ENCODE results near the gene ABCG2. TPM values are rescaled to one million over a fixed set of nuclear protein-coding genes. Genes with fewer than 3 reads are reported as not detected.

The ABCG2 gene
- total RNA-seq, 1 experiment from 2014 or later: 23.7 TPM

DNA sequence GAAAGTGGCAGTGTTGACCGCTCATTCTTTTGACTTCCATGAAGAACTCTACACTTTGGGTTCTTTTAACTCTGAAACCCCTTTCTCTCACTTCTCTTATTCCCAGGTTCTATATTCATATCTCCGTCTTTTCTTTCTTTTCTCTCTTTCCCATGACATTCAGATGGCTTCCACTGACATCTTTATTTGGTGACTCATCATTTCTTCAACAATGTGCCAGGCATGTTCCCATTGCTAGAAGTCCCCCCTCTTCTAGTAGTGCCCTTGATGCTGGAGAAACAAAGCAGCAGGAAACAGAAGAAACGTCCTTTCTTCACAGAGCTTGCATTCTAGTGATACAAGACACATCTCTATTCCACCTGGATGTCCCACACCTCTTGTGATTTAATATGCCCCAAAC is 117.7 kb downstream of the ABCG2 start:
- DNase-seq: no peak
- Mint-ChIP-seq H3K36me3 (ENCODE audit: insufficient read depth, unreplicated experiment) (peaks cover 4% of the 10 kb centered on the region), H3K27me3 (ENCODE audit: insufficient read depth, unreplicated experiment) (no peaks in the 10 kb centered on the region), H3K27ac (ENCODE audit: unreplicated experiment) (no peak overlapping the region), H3K4me1 (ENCODE audit: low read depth, unreplicated experiment) (no peaks in the 10 kb centered on the region), H3K4me3 (ENCODE audit: unreplicated experiment) (no peak overlapping the region), H3K9me3 (ENCODE audit: unreplicated experiment) (no peaks in the 10 kb centered on the region)
- H3K4me3 ChIP-seq (ENCODE audit: low read depth, low read length): no peak overlapping the region
- H3K9me3 ChIP-seq: no peaks in the 10 kb centered on the region
- H3K27me3 ChIP-seq (replicated peaks; ENCODE audit: control insufficient read depth, insufficient read depth, low read length): no peaks in the 10 kb centered on the region
- ChIA-PET CTCF (no interaction called here), POLR2A (no interaction called here)
- BruUV-seq (replicated peaks): no TSS peak
- TF ChIP-seq, protein P1, sequence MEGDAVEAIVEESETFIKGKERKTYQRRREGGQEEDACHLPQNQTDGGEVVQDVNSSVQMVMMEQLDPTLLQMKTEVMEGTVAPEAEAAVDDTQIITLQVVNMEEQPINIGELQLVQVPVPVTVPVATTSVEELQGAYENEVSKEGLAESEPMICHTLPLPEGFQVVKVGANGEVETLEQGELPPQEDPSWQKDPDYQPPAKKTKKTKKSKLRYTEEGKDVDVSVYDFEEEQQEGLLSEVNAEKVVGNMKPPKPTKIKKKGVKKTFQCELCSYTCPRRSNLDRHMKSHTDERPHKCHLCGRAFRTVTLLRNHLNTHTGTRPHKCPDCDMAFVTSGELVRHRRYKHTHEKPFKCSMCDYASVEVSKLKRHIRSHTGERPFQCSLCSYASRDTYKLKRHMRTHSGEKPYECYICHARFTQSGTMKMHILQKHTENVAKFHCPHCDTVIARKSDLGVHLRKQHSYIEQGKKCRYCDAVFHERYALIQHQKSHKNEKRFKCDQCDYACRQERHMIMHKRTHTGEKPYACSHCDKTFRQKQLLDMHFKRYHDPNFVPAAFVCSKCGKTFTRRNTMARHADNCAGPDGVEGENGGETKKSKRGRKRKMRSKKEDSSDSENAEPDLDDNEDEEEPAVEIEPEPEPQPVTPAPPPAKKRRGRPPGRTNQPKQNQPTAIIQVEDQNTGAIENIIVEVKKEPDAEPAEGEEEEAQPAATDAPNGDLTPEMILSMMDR (IDR thresholded peaks at IDR 0.05; ENCODE audit: insufficient read depth in 1 of 2, low read depth in 1 of 2, low read length in 1 of 2, severe bottlenecking in 1 of 2, unreplicated experiment in 1 of 2): no peak
- intact Hi-C loops (cut with micrococcal nuclease; ENCODE audit: unreplicated experiment): no loop called here
- H3K36me3 ChIP-seq (ENCODE audit: control insufficient read depth, insufficient read depth, low read length): no peaks in the 10 kb centered on the region
- peaks cover 7% of the 10 kb centered on the region; the same call in 1 of the 2 replicates for H3K4me1 ChIP-seq

Other genes starting within 250 kb of the ABCG2 start
- 0.77 and 0.88 TPM in 2 replicates for gene SPP1, start 182.9 kb downstream of the ABCG2 start, total RNA-seq (2022)
- 7.3 and 7.9 TPM in 2 replicates for gene PKD2, start 151.0 kb downstream of the ABCG2 start, total RNA-seq (2022)
- 23.8 and 24.3 TPM in 2 replicates for gene PPM1K, start 125.9 kb upstream of the ABCG2 start, total RNA-seq (2022)
- gene HERC6, start 220.2 kb upstream of the ABCG2 start, total RNA-seq (2022): 6.5 and 7.6 TPM in 2 replicates